Kidney tubule cell (primary cell): Measurements from ENCODE around the gene NLK.
A peak's percentile ranks its signal among the peaks of the same experiment; 100 is the strongest.
"Not testable (repeated sequence)": the region's sequence is repeated elsewhere in the genome, so short reads cannot be mapped to it uniquely, and the experiment has no call there.

Experiments
- DNase-seq: peaks from one replicate; pipeline ENCODE4 v3.0.0-alpha.2; 2018; ENCODE audit warnings: low spot score

Gene NLK

GRCh38 chr17:28072936-28073533 lies 30.6 kb downstream of the NLK start:
- DNase-seq = no peak

- DNase-seq = no peak
These were observed 31.5 kb downstream of the NLK start for GRCh38 chr17:28074010-28074409.

GRCh38 chr17:28076144-28076543 lies 33.7 kb downstream of the NLK start:
- DNase-seq = no peak

GRCh38 chr17:28077140-28077539 lies 34.7 kb downstream of the NLK start:
- not testable (repeated sequence) for DNase-seq

GRCh38 chr17:28078341-28079229 lies 36.1 kb downstream of the NLK start:
- no peak for DNase-seq

GRCh38 chr17:28081467-28081866 lies 39.0 kb downstream of the NLK start:
- DNase-seq = no peak

- DNase-seq = no peak
These were observed 43.3 kb downstream of the NLK start for GRCh38 chr17:28085766-28086165.

GRCh38 chr17:28086519-28086918 lies 44.0 kb downstream of the NLK start:
- DNase-seq = peak; percentile 57

GRCh38 chr17:28087743-28088142 lies 45.3 kb downstream of the NLK start:
- peak; percentile 22 for DNase-seq

GRCh38 chr17:28090551-28090950 lies 48.1 kb downstream of the NLK start:
- no peak for DNase-seq

- no peak for DNase-seq
These were observed 49.6 kb downstream of the NLK start for GRCh38 chr17:28092088-28092487.

GRCh38 chr17:28093999-28094716 lies 51.7 kb downstream of the NLK start:
- DNase-seq = no peak

- no peak for DNase-seq
These were observed 54.3 kb downstream of the NLK start for GRCh38 chr17:28096756-28097155.

GRCh38 chr17:28097254-28097653 lies 54.8 kb downstream of the NLK start:
- DNase-seq = no peak

GRCh38 chr17:28097901-28098300 lies 55.4 kb downstream of the NLK start:
- no peak for DNase-seq

GRCh38 chr17:28098591-28098990 lies 56.1 kb downstream of the NLK start:
- DNase-seq = not testable (repeated sequence)

- DNase-seq = no peak
These were observed 57.8 kb downstream of the NLK start for GRCh38 chr17:28100251-28100650.

GRCh38 chr17:28100936-28101335 lies 58.5 kb downstream of the NLK start:
- DNase-seq = no peak

GRCh38 chr17:28101919-28102318 lies 59.4 kb downstream of the NLK start:
- DNase-seq = no peak

- DNase-seq = peak; percentile 35
These were observed 63.0 kb downstream of the NLK start for GRCh38 chr17:28105501-28105900.

- DNase-seq = no peak
These were observed 67.7 kb downstream of the NLK start for GRCh38 chr17:28110184-28110583.

GRCh38 chr17:28112181-28112580 lies 69.7 kb downstream of the NLK start:
- no peak for DNase-seq

- no peak for DNase-seq
These were observed 70.1 kb downstream of the NLK start for GRCh38 chr17:28112606-28113005.
